ENCODE data around the gene PIEZO2.

The PIEZO2 gene

GRCh38 chr18:10909724-10910123 is 239.6 kb downstream of the PIEZO2 start:
- no peak for TF ChIP-seq ZFX (IDR thresholded peaks at IDR 0.05; ENCODE audit: borderline replicate concordance)
- no peak overlapping the region for H3K27ac ChIP-seq

GRCh38 chr18:10908760-10909159 is 240.6 kb downstream of the PIEZO2 start:
- TF ChIP-seq CTCF (IDR thresholded peaks at IDR 0.05), result no peak
- TF ChIP-seq ZFX (IDR thresholded peaks at IDR 0.05; ENCODE audit: borderline replicate concordance), result no peak
- no peak overlapping the region for H3K27ac ChIP-seq

GRCh38 chr18:10907749-10908148 is 241.6 kb downstream of the PIEZO2 start:
- TF ChIP-seq CTCF (IDR thresholded peaks at IDR 0.05), result no peak
- no peak for TF ChIP-seq ZFX (IDR thresholded peaks at IDR 0.05; ENCODE audit: borderline replicate concordance)
- no peak overlapping the region for H3K27ac ChIP-seq

GRCh38 chr18:10901329-10901728 is 248.0 kb downstream of the PIEZO2 start:
- no peak for TF ChIP-seq CTCF (IDR thresholded peaks at IDR 0.05)
- TF ChIP-seq ZFX (IDR thresholded peaks at IDR 0.05; ENCODE audit: borderline replicate concordance), result no peak

GRCh38 chr18:10900435-10900834 is 248.9 kb downstream of the PIEZO2 start:
- TF ChIP-seq CTCF (IDR thresholded peaks at IDR 0.05) (no peak), ZFX (IDR thresholded peaks at IDR 0.05; ENCODE audit: borderline replicate concordance) (no peak)
- H3K27ac ChIP-seq, result no peak overlapping the region

More at GRCh38 chr18:10901329-10901728, 248.0 kb downstream of the PIEZO2 start:
- no peak overlapping the region for H3K27ac ChIP-seq

GRCh38 chr18:10899481-10899880 is 249.9 kb downstream of the PIEZO2 start:
- TF ChIP-seq ZFX (IDR thresholded peaks at IDR 0.05; ENCODE audit: borderline replicate concordance), result no peak
- no peak for TF ChIP-seq CTCF (IDR thresholded peaks at IDR 0.05)
- H3K27ac ChIP-seq, result no peak overlapping the region

- TF ChIP-seq ZFX (IDR thresholded peaks at IDR 0.05; ENCODE audit: borderline replicate concordance) (no peak), CTCF (IDR thresholded peaks at IDR 0.05) (no peak)
- H3K27ac ChIP-seq, result no peak overlapping the region
These were observed 250.9 kb downstream of the PIEZO2 start for GRCh38 chr18:10898417-10898974.

- H3K27ac ChIP-seq, result no peak overlapping the region
- TF ChIP-seq CTCF (IDR thresholded peaks at IDR 0.05), result no peak
- no peak for TF ChIP-seq ZFX (IDR thresholded peaks at IDR 0.05; ENCODE audit: borderline replicate concordance)
These were observed 252.5 kb downstream of the PIEZO2 start for GRCh38 chr18:10896851-10897250.
